Left ventricle myocardium inferior (tissue), 1 donor: ENCODE measurements around the gene CCDC40. TPM values are rescaled to one million over a fixed set of nuclear protein-coding genes. Genes with fewer than 3 reads are reported as not detected.

Experiments used
- DNase-seq: peaks from one replicate; pipeline ENCODE4 v3.0.0-alpha.2; 2020
- H3K27ac ChIP-seq: fragments of 200-600 bp; replicated peaks from 2 replicates; pipeline ENCODE4 v1.8.0; 2021
- H3K27me3 ChIP-seq: fragments of 200-600 bp; 2 replicates; pipeline ENCODE4 v1.8.0; 2021; ENCODE audit warnings: low read depth
- H3K36me3 ChIP-seq: fragments of 200-600 bp; 2 replicates; pipeline ENCODE4 v1.8.0; 2021
- H3K4me1 ChIP-seq: fragments of 200-600 bp; 2 replicates; pipeline ENCODE4 v1.8.0; 2021
- H3K4me3 ChIP-seq: fragments of 200-600 bp; 2 replicates; pipeline ENCODE4 v1.8.0; 2021; ENCODE audit warnings: mild to moderate bottlenecking, moderate library complexity
- H3K9me3 ChIP-seq: fragments of 200-600 bp; replicated peaks from 2 replicates; pipeline ENCODE4 v1.8.0; 2021
- intact Hi-C: fragments of 100-400 bp; cut with micrococcal nuclease; formaldehyde crosslinking; loops from one replicate; pipeline ENCODE4 v1.11.0; 2022
- total RNA-seq: library from RNA; stranded (reverse); fragmentation: NEBNext Ultra II Directional; extraction: Animal tissue kit (Norgen Biotek cat#: 25700); gene quantifications from one replicate; pipeline ENCODE4 v1.2.1, GENCODE V29; 2021
- TF ChIP-seq, protein P1 (sequence below): fragments of 200-600 bp; IDR thresholded peaks from 2 replicates; pipeline ENCODE4 v1.8.0; 2021; ENCODE audit warnings: antibody characterized with exemption, mild to moderate bottlenecking, borderline replicate concordance
- donor health status: DM: no; HTN: yes; CAD: no; lungs with severe emphysema.

The CCDC40 gene
- total RNA-seq, 1 donor from 2014 or later = 7.7 TPM

GRCh38 chr17:80023481-80024205, 12.8 kb upstream of the CCDC40 start:
- intact Hi-C loops = no loop called here
- Histone ChIP-seq H3K4me3 (peak overlapping the region; percentile 53), H3K4me1 (peaks cover 23% of the 10 kb centered on the region), H3K36me3 (no peaks in the 10 kb centered on the region), H3K27me3 (no peaks in the 10 kb centered on the region), H3K27ac (no peak overlapping the region), H3K9me3 (no peaks in the 10 kb centered on the region)
- DNase-seq = no peak
- TF ChIP-seq, protein P1, sequence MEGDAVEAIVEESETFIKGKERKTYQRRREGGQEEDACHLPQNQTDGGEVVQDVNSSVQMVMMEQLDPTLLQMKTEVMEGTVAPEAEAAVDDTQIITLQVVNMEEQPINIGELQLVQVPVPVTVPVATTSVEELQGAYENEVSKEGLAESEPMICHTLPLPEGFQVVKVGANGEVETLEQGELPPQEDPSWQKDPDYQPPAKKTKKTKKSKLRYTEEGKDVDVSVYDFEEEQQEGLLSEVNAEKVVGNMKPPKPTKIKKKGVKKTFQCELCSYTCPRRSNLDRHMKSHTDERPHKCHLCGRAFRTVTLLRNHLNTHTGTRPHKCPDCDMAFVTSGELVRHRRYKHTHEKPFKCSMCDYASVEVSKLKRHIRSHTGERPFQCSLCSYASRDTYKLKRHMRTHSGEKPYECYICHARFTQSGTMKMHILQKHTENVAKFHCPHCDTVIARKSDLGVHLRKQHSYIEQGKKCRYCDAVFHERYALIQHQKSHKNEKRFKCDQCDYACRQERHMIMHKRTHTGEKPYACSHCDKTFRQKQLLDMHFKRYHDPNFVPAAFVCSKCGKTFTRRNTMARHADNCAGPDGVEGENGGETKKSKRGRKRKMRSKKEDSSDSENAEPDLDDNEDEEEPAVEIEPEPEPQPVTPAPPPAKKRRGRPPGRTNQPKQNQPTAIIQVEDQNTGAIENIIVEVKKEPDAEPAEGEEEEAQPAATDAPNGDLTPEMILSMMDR = no peak

DNA sequence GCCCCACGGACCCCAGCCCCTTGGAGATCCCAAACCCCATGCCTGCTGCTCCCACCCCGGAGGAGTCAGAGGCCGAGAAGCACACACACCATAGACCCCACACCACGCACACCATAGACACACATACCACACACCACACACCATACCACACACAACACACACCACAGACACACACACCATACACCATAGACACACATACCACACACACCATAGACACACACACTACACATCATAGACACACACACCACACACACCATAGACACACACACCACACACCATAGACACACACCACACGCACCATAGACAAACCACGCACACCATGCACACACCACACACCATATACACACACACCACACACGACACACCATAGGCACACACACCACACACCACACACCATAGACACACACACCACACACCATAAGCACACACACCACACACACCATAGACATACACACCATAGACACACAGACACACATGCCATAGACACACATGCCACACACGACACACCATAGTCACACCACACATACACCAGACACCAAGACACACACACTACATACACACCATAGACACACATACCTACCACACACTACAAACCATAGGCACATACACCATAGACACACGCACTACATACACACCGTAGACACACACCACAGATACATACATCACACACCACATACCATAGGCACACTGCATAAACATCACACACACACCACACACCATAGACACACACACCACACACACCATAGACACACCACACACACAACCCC, 12.1 kb upstream of the CCDC40 start:
- no peaks in the 10 kb centered on the region for H3K27me3 ChIP-seq
- TF ChIP-seq, protein P1 = no peak
- intact Hi-C loops = no loop called here
- no peak for DNase-seq
- peaks cover 24% of the 10 kb centered on the region for H3K4me1 ChIP-seq
- H3K9me3 ChIP-seq = no peaks in the 10 kb centered on the region
- no peaks in the 10 kb centered on the region for H3K36me3 ChIP-seq
- H3K4me3 ChIP-seq = peak overlapping the region; percentile 53
- H3K27ac ChIP-seq = no peak overlapping the region

GRCh38 chr17:80025140-80025539, 11.3 kb upstream of the CCDC40 start:
- Histone ChIP-seq H3K36me3 (no peaks in the 10 kb centered on the region), H3K9me3 (no peaks in the 10 kb centered on the region), H3K27me3 (no peaks in the 10 kb centered on the region), H3K4me3 (no peak overlapping the region), H3K4me1 (peaks cover 31% of the 10 kb centered on the region), H3K27ac (no peak overlapping the region)
- intact Hi-C loops = no loop called here
- TF ChIP-seq, protein P1 = no peak
- DNase-seq = no peak

GRCh38 chr17:80025796-80026195, 10.6 kb upstream of the CCDC40 start:
- TF ChIP-seq, protein P1 = no peak
- Histone ChIP-seq H3K27ac (no peak overlapping the region), H3K27me3 (no peaks in the 10 kb centered on the region), H3K36me3 (no peaks in the 10 kb centered on the region), H3K4me1 (peaks cover 32% of the 10 kb centered on the region), H3K9me3 (no peaks in the 10 kb centered on the region), H3K4me3 (no peak overlapping the region)
- no peak for DNase-seq
- intact Hi-C loops = no loop called here

GRCh38 chr17:80026359-80027042, 9.9 kb upstream of the CCDC40 start:
- intact Hi-C loops = no loop called here
- no peak overlapping the region for H3K27ac ChIP-seq

More at GRCh38 chr17:80026359-80027042, 9.9 kb upstream of the CCDC40 start:
- Histone ChIP-seq H3K4me3 (no peak overlapping the region), H3K27me3 (no peaks in the 10 kb centered on the region), H3K36me3 (no peaks in the 10 kb centered on the region), H3K4me1 (peaks cover 32% of the 10 kb centered on the region), H3K9me3 (no peaks in the 10 kb centered on the region)
- no peak for DNase-seq
- TF ChIP-seq, protein P1 = no peak
